ENCODE results near the gene LCN6.
A peak's percentile ranks its signal among the peaks of the same experiment; 100 is the strongest.

The LCN6 gene

DNA sequence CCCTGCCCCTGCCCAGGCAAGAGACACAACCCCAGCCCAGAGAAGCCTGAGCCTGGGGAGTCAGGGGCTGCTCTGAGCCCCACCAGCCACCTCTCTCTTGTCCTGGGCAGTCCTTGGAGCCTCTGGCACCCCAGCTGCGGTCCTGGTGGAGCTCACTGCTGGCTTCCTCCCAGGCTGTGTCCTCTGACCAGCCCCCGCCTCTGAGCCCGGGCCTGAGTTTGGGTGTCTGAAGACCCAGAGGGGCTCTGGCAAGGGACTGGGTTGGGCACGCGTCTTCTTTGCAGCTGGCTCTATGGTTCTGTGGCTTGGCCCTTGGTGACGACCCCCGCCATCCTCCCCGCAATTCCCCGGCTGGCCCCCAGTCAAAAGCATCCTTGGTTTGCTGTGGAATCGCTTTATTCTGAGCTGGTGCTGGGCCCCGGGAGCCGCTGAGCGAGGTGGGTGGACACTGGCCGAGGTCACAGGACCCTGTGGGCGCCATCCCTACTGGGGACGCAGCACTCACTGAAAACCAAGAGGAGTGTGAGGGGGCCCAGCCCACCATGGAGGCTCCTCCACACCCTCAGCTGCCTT lies 4.6 kb downstream of the LCN6 start:
- DNase-seq (ENCODE audit: low read depth) = no peak

GRCh38 chr9:136742591-136743391 lies 5.5 kb downstream of the LCN6 start, which contains the start of gene LCN10:
TSS of gene LCN10 (minus strand) at chr9:136742940. CDS start at chr9:136742903, 37 bp downstream.
- no peak for DNase-seq (ENCODE audit: low read depth)

- no peak for DNase-seq (ENCODE audit: low read depth)
Observed at GRCh38 chr9:136741883-136742571, 6.3 kb downstream of the LCN6 start.

DNA sequence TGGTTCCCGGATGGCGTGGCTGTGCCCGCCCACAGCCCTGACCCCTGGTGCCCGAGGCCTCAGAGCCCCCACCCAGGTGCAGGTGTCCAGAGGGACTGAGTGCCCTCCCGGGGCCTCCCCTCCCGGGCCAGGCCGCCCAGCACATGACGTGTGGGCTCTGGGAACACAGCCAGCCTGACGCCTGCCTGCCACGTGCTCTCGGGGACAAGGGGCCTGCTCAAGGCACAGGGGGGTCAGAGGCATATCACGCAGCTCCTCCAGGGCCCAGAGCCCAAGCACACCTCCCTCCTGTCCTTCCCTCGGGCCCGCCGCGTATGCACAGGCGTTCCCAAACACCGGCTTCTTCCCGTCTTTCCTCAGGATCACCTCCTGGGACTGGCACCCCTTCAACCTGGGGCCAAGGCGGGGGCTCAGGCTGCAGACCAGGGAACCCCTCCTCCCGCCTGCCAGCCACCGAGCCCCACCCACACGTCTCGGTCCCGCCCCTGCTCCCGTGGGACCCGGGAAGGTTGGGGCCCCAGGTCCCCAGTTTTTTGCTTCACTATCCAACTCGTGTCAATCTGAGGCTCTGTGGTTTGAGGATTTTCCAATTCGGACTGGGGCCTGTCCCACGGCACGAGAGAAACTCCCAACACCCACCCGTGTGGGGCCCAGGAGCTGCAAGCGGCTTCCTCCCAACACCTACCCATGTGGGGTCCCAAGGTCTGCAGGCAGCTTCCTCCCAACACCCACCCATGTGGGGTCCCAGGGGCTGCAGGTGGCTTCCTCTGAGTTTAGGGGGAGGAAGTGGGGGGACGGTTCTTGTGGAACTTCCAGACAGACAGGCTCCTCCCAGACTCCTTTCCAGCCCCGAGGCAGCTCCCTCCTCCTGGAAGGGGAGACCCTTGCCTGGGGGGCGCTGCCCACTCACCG lies 7.1 kb downstream of the LCN6 start:
- no peak for DNase-seq (ENCODE audit: low read depth)

DNA sequence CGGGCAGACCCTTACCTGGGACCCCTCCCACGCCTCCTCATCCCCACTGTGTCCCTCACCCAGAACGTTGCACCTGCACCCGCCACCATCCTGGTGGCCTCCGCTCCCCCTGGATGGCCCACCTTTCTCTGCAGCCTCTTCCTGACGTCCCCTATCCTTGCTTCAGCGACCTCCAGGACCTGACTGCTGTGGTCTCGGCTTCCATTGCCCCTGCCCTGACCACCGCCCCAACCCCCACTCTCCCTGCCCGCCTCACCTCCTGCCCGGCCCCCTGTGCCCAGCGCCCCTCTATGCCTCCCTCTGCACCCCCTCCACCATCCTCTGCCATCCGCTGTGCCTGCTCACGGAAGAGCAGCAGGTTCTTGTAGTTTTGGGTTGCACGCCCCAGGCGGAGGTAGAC lies 7.8 kb downstream of the LCN6 start:
- no peak for DNase-seq (ENCODE audit: low read depth)

DNA sequence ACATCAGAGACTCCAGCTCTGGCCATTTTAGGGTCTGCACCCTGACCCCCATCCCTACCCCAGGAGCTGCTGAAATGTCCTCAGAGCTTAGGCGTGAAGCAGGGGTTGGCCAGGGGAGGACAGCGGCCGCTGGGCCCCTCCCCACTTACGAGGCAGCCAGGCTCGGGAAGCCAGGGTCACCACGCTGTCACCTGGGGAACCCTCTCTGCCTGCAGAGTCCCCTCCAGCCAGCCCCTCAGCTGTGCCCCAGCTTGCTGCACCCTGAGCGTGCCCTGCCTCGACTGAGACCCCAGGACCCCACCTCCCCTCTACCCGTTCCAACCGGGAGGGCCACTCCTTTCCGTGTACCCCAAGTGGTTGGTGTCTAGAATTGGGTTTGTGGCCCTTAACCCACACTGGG lies 8.3 kb downstream of the LCN6 start:
- DNase-seq (ENCODE audit: low read depth) = no peak

- DNase-seq (ENCODE audit: low read depth) = no peak
Observed at GRCh38 chr9:136739509-136739908, 8.8 kb downstream of the LCN6 start.

- DNase-seq (ENCODE audit: low read depth) = no peak
Observed at GRCh38 chr9:136738960-136739359, 9.4 kb downstream of the LCN6 start.

GRCh38 chr9:136735812-136736480 lies 12.4 kb downstream of the LCN6 start:
- no peak for DNase-seq (ENCODE audit: low read depth)

DNA sequence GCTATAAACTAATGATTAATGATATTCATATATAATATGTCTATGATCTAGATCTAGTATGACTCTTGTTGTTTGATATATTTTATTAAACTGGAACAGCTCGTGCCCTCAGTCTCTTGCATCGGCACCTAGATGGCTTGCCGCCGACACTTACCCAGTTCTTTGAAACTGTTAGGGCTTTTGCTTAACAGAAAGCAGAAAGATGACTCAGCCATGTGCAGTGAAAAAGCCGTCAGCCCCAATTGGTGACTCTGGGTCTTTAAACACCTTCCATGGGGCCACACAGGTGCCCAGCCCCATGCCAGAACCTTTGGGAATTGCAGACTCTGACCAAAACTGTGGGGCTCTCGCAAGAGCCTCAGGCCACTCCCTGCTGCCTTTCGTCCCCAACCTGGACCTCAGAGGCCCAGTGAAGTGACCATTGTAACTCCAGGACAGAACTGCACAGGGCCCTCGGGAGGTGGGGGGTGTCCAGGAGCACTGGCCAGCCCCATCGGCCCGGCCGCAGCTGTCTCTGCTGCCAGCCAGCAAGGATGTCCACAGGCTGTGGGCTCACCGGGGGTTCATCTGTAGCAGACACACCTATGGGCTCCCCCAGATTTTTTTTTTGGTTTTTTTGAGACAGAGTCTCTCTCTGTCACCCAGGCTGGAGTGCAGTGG lies 13.4 kb downstream of the LCN6 start:
- DNase-seq (ENCODE audit: low read depth) = no peak

DNA sequence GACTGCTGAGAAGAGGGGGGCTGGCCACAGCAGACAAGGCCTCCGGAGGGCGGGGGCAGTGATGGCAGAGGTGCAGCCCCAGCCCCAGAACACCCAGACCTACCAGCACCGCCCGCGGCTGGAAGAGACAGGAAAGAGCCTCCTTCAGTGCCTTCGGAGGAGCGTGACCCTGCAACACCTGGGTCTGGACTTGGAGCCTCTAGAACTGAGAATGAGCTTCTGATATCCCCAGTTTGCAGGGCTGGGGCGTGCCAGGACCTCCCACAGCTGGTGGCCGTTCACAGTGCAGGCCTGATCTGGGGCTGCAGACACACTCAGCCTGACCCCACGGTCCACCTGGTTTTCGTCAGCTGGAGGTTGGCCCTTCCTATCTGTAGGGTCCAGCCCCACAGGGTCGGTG lies 14.7 kb downstream of the LCN6 start:
- DNase-seq (ENCODE audit: low read depth) = no peak

- no peak for DNase-seq (ENCODE audit: low read depth)
Observed at GRCh38 chr9:136732444-136733178, 15.7 kb downstream of the LCN6 start.

DNA sequence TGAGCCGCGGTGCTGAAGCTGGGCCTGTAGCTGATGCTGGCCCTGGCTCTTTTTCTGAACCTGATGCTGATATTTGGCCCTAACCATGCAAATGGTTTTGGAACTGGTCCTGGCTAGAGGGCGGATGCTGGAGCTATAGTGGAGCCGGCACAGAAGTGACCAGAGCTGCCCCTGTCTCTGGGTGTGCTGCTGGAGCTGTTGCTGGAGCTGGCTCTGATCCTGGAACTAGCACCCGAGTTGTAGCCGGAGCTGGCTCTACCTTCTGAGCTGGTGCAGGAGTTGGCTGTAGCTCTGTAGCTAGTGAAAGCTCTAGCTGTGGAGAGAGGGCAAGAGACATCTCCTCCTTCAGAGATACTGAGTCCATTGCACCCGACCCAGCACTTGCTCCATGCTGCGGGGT lies 18.4 kb downstream of the LCN6 start:
- DNase-seq (ENCODE audit: low read depth) = no peak

GRCh38 chr9:136729144-136729543 lies 19.2 kb downstream of the LCN6 start:
- no peak for DNase-seq (ENCODE audit: low read depth)

DNA sequence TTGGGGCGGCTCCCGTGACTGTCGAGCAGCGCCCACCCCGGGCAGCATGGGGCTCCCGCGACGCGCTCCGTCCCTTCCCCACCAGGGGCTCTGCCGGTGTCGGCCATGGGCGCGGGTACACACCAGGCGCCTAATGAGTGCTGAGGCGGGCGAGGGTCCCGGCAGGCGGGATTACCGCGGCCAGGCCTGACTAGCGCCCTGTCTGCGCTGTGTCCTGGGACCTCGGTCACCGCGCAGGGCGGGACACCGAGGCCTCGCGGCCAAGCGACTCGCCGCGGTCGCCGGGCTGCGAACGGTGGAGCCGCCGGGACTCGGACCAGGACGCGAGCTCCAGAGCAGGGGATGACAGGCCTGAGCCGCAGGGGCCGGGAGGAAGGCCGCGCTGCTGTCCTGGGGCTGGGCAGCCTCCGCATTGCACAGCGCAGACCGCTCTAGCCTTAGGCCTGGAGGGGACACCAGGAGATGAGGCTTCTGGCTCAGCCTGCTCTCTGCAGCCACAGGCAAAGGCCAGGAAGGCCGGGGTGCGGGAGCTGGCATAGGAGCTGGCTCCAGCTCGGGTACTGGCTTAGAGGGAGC lies 19.7 kb downstream of the LCN6 start:
- DNase-seq (ENCODE audit: low read depth) = no peak

- DNase-seq (ENCODE audit: low read depth) = peak; percentile 92
Observed at GRCh38 chr9:136728080-136728547, 20.2 kb downstream of the LCN6 start.

DNA sequence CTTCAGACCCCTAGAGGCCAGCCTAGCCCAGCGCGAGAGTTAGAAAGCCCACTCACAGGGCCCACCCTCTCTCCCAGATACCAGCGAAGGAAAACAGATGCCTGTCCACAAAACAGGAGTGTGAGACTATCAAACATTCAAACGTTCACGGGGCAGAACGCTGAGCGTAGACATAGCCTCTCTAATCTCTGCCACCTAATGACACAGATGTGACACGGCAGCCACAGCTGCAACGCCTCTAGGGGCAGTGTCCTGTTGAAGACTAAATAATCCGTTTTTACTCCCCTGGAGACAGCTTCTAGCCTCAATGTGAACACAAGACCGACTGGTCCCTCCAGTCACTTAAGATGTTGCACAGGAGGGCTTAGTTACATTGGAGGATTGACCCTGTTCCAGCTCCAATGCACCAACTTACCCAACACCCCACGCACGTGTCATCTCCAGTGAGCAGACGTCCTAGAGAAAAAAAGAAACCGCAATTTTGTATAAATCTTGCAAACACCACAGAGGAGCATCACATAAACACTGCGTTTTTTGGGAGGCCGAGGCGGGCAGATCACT lies 21.6 kb downstream of the LCN6 start:
- DNase-seq (ENCODE audit: low read depth) = no peak

GRCh38 chr9:136726118-136726517 lies 22.2 kb downstream of the LCN6 start:
- DNase-seq (ENCODE audit: low read depth) = no peak

- no peak for DNase-seq (ENCODE audit: low read depth)
Observed at GRCh38 chr9:136725612-136726011, 22.7 kb downstream of the LCN6 start.
